ENCODE data around the gene ARHGDIB. TPM values are rescaled to one million over a fixed set of nuclear protein-coding genes. Genes with fewer than 3 reads are reported as not detected.

ARHGDIB gene
- total RNA-seq, 1 experiment from 2014 or later: 4.3 TPM

GRCh38 chr12:14975457-14975856 is 14.1 kb upstream of the ARHGDIB start:
- Histone ChIP-seq H3K9ac (ENCODE audit: low read length) (no peak overlapping the region), H3K4me2 (ENCODE audit: low read length) (no peak overlapping the region), H3K27ac (ENCODE audit: low read depth, low read length) (no peak overlapping the region), H3K36me3 (ENCODE audit: control insufficient read depth in 1 of 2, insufficient read depth in 2 of 2, low read length in 2 of 2) (no peaks in the 10 kb centered on the region), H3K4me3 (replicated peaks in 1 of 2; ENCODE audit: low read depth in 1 of 2, low read length in 2 of 2) (no peak overlapping the region), H2AFZ (ENCODE audit: low read depth, low read length, poor library complexity, severe bottlenecking) (no peak overlapping the region), H4K20me1 (ENCODE audit: insufficient read depth) (no peaks in the 10 kb centered on the region), H3K4me1 (ENCODE audit: control insufficient read depth in 1 of 2, insufficient read depth in 2 of 2, low read length in 2 of 2) (no peaks in the 10 kb centered on the region), H3K79me2 (ENCODE audit: insufficient read depth, low read length) (no peaks in the 10 kb centered on the region), H3K9me3 (ENCODE audit: control insufficient read depth in 1 of 2, insufficient read depth in 1 of 2, low read depth in 1 of 2, low read length in 2 of 2) (no peaks in the 10 kb centered on the region), H3K9me2 (ENCODE audit: insufficient read depth) (no peaks in the 10 kb centered on the region), H3K27me3 (ENCODE audit: insufficient read depth, low read length) (no peaks in the 10 kb centered on the region)
- RAD21 ChIA-PET (ENCODE audit: low non-redundant PET in 1 of 2, low total read pairs in 2 of 2, uncharacterized antibody in 2 of 2, unreplicated experiment in 2 of 2): no interaction called here
- POLR2A ChIA-PET: no interaction called here
- CTCF ChIA-PET: no interaction called here
- TF ChIP-seq ELF1 (IDR thresholded peaks at IDR 0.05; ENCODE audit: borderline replicate concordance, low read depth) (no peak), REST (IDR thresholded peaks at IDR 0.05; ENCODE audit: low read depth) (no peak), SIN3A (IDR thresholded peaks at IDR 0.05; ENCODE audit: low read depth) (no peak), CEBPB (IDR thresholded peaks at IDR 0.05; ENCODE audit: low read depth) (no peak), MAX (IDR thresholded peaks at IDR 0.05) (no peak), SP1 (IDR thresholded peaks at IDR 0.05; ENCODE audit: low read depth) (no peak), ZNF274 (IDR thresholded peaks at IDR 0.05; ENCODE audit: low read depth, low read length) (no peak), RAD21 (IDR thresholded peaks at IDR 0.05; ENCODE audit: low read depth) (no peak), EGR1 (IDR thresholded peaks at IDR 0.05; ENCODE audit: low read depth) (no peak), CBX3 (IDR thresholded peaks at IDR 0.05; ENCODE audit: low read depth) (no peak), YY1 (IDR thresholded peaks at IDR 0.05; ENCODE audit: extremely low read depth, insufficient replicate concordance, low read depth, low read length) (no peak), JUND (IDR thresholded peaks at IDR 0.05) (no peak), FOSL1 (IDR thresholded peaks at IDR 0.05; ENCODE audit: low read depth) (no peak), ATF3 (IDR thresholded peaks at IDR 0.05) (no peak), ZFX (IDR thresholded peaks at IDR 0.05) (no peak), EZH2phosphoT487 (IDR thresholded peaks at IDR 0.05; ENCODE audit: borderline replicate concordance) (no peak), POLR2A (IDR thresholded peaks at IDR 0.05; ENCODE audit: borderline replicate concordance, extremely low read depth, insufficient read depth, insufficient read length) (no peak), EZH2 (IDR thresholded peaks at IDR 0.05) (no peak), CTCF (IDR thresholded peaks at IDR 0.05 in 2 of 3, conservative IDR thresholded peaks at IDR 0.05 in 1 of 3; ENCODE audit: borderline replicate concordance in 1 of 3, insufficient read depth in 1 of 3, low read depth in 2 of 3, low read length in 2 of 3) (no peak)
- intact Hi-C loops (cut with micrococcal nuclease): no loop called here
- BruUV-seq (replicated peaks): no TSS peak
- no peak for DNase-seq (ENCODE audit: low read depth, low spot score)
- no peak for ATAC-seq
